NT2/D1 (cell line): Measurements from ENCODE around the gene EPB41L2.
A peak's percentile ranks its signal among the peaks of the same experiment; 100 is the strongest.

Source experiments
- DNase-seq: peaks from one replicate; pipeline ENCODE4 v3.0.0-alpha.2; 2011; ENCODE audit warnings: low read depth, low spot score
- H3K27me3 ChIP-seq: 2 replicates; pipeline ENCODE4 v1.6.0; 2011; ENCODE audit warnings: mild to moderate bottlenecking; ENCODE audit not compliant: insufficient read length, insufficient read depth
- H3K36me3 ChIP-seq: 2 replicates; pipeline ENCODE4 v1.6.1; 2011; ENCODE audit warnings: mild to moderate bottlenecking, low read length, mixed read lengths; ENCODE audit not compliant: insufficient read depth, insufficient read length
- H3K4me1 ChIP-seq: 2 replicates; pipeline ENCODE4 v1.5.1; 2011; ENCODE audit not compliant: insufficient read depth, insufficient read length
- H3K4me3 ChIP-seq: 2 replicates; pipeline ENCODE4 v1.5.1; 2011; ENCODE audit warnings: low read depth; ENCODE audit not compliant: insufficient read length
- H3K9ac ChIP-seq: 2 replicates; pipeline ENCODE4 v1.6.0; 2011; ENCODE audit warnings: low read depth; ENCODE audit not compliant: insufficient read length
- H3K9me3 ChIP-seq: 2 replicates; pipeline ENCODE4 v1.5.1; 2011; ENCODE audit warnings: mild to moderate bottlenecking, low read length; ENCODE audit not compliant: insufficient read depth
- SUZ12 ChIP-seq: IDR thresholded peaks from 2 replicates; pipeline ENCODE4 v1.6.1; 2011; ENCODE audit not compliant: insufficient read length, insufficient read depth; ENCODE audit errors: extremely low read depth
- YY1 ChIP-seq: IDR thresholded peaks from 2 replicates; pipeline ENCODE4 v1.6.1; 2011; ENCODE audit not compliant: insufficient read length, insufficient read depth
- ZNF274 ChIP-seq: IDR thresholded peaks from 2 replicates; pipeline ENCODE4 v1.6.1; 2011; ENCODE audit warnings: mild to moderate bottlenecking, low read depth, low read length

Gene EPB41L2

DNA sequence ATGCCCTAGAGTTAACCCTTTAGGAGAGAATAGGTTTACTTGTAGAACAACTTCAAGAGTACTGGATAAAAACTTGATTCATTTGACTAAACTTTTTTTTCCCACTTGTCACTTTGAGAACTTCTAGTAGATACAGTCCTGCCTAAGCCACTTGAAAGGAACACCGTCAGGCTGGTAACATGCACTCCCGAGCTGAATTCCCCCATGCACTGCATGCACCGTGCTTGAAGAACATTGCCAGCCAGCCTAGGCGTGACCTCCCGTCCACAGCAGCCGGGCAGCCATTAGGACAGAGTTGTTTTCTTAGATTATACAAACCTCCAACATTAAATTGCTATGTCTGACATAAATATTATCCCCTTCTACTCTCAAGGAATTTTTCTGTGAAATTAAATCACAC is 183.2 kb downstream of the EPB41L2 start:
- Histone ChIP-seq H3K36me3 (peaks cover 20% of the 10 kb centered on the region), H3K4me1 (no peaks in the 10 kb centered on the region), H3K9ac (no peak overlapping the region), H3K9me3 (no peaks in the 10 kb centered on the region), H3K27me3 (no peaks in the 10 kb centered on the region), H3K4me3 (no peak overlapping the region)
- TF ChIP-seq YY1: no peak
- no peak for TF ChIP-seq SUZ12
- TF ChIP-seq ZNF274: no peak
- DNase-seq: no peak

DNA sequence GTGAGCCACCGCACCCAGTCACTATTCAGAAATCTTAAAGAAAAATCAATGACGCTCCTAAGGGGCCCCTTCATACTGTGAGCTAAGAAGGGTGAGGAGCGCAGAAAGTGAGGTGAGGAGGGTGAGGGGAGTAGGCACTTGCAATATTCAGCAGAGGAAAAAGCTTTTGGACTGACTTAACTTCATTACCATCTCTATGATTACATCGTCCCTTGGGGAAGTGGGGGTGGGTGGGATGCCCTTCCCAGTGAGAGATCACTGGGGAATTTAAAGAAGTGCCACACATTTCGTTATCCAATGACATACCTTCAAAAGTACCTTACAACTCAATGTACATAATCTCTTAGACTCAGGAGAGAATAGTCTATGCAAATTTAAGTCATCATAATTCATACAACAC is 189.3 kb downstream of the EPB41L2 start:
- H3K4me3 ChIP-seq: no peak overlapping the region
- peaks cover 12% of the 10 kb centered on the region for H3K36me3 ChIP-seq
- no peak for TF ChIP-seq YY1
- no peak for TF ChIP-seq ZNF274
- no peak for TF ChIP-seq SUZ12
- H3K9me3 ChIP-seq: no peaks in the 10 kb centered on the region
- no peaks in the 10 kb centered on the region for H3K4me1 ChIP-seq
- DNase-seq: no peak
- no peaks in the 10 kb centered on the region for H3K27me3 ChIP-seq
- H3K9ac ChIP-seq: no peak overlapping the region

DNA sequence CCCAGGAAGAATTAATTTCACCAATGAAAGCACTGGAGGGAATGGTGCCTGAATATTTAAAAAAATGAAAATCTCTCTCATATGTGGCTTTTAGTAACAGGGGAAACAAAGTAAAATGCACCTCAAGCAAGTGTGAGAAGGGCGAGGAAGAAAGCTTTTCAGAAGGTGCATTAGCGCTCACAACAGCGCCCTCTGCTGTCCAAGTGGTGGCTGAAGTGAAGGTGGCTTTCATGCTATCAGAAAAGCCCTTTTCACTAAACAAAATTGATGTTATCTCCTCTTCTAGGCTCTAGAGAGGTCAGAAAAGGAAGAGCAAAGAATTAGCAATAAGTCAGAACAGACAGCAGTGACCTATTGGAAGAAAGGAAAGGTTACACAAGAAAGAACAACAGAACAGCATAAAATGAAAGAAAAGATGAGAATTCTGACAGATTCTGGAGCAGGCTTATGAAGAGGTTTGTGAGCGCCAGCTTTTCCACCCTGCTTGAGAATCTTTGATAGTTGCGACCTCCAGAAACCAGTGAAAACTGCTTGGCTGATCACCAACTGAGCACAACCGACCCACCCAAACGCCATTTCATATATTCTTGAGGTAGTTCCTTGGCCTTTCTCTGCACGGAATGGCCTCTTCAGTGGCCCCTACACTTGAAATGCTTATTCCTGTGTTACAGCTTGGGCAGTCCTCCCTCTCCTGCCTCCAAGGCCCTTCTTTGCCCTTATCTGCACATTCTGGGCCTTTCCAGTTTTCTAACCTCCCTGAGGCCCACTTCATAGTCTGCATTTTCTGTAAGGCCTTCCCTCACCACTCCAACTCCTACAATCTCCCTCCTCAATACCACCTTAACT is 190.6 kb downstream of the EPB41L2 start:
- peak; percentile 39 for DNase-seq
- Histone ChIP-seq H3K36me3 (peaks cover 12% of the 10 kb centered on the region), H3K9me3 (no peaks in the 10 kb centered on the region), H3K9ac (no peak overlapping the region), H3K4me3 (no peak overlapping the region), H3K4me1 (no peaks in the 10 kb centered on the region), H3K27me3 (no peaks in the 10 kb centered on the region)
- TF ChIP-seq YY1 (no peak), SUZ12 (no peak), ZNF274 (no peak)

DNA sequence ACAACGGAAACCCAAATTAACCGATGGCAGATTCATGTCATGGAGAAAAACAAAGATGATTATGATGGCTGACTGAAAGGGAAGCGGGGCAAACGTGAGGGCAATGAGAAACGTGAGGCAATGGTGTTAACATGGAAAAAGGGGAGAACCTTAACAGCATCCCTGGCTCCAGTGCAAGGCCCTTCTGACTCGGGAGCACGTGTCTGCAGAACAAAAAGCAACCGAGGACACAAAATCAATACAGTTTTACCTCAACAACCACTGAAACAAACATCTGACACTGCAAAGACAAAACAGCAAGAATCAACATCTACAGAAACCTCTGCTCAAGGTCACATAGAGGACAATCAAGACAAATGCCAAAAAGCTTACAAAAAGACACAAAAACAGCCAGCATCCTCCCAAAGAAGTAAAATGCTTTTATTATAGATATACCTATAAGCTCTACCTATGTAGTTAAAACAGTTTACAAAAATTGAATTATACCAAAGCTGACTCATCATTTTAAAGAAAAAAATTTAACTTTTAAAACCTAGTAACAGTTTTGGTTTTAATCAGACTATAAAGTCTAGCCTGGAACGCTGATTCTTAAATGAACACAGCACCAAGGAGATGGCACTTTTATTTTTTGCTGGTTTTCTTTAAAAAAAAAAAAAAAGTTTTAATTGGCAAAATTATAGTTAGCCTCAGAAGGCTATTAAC is 192.7 kb downstream of the EPB41L2 start:
- no peaks in the 10 kb centered on the region for H3K27me3 ChIP-seq
- no peaks in the 10 kb centered on the region for H3K9me3 ChIP-seq
- H3K4me3 ChIP-seq: no peak overlapping the region
- H3K4me1 ChIP-seq: no peaks in the 10 kb centered on the region
- H3K9ac ChIP-seq: no peak overlapping the region
- H3K36me3 ChIP-seq: peaks cover 21% of the 10 kb centered on the region
- no peak for DNase-seq
- no peak for TF ChIP-seq YY1
- no peak for TF ChIP-seq SUZ12
- TF ChIP-seq ZNF274: no peak

DNA sequence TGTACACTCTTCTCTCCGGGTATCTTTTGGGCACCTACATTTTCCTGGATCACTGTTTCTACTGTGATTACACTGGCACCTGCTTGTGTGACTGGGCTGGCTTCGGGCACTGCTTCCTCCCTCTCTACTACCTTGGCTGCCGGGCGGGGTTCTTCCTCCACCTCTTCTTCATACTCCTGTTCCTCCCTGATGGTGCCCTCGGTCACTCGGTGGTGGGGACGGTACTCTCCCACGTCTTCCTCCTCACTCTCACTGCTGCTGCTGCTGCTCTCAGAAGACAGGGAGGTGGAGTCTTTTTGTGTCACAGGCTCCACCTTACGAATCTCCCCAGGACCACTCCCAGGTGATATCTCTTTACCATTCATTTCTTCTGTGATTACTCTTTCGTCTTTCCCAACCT is 193.4 kb downstream of the EPB41L2 start:
- Histone ChIP-seq H3K36me3 (peaks cover 23% of the 10 kb centered on the region), H3K4me3 (no peak overlapping the region), H3K9me3 (no peaks in the 10 kb centered on the region), H3K4me1 (no peaks in the 10 kb centered on the region), H3K27me3 (no peaks in the 10 kb centered on the region), H3K9ac (no peak overlapping the region)
- TF ChIP-seq ZNF274: no peak
- TF ChIP-seq SUZ12: no peak
- no peak for TF ChIP-seq YY1
- no peak for DNase-seq

DNA sequence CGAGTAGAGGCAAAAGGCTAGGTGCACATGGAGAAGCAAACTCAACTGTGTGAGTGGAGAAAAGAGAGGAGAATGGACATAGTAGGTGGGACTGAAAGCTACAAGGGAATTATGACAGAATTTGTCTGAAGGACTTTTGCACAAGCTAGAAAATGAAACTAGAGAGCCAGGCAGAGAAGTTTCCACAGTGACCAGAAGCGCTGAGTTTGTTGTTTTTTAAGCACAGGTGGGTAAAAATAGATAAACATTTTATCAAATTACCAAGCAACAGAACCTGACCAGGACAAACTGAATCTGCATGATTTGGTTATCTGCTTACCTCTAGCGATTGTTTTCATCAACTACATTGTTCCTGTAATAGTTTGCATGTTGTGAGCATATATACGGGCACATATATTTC is 197.3 kb downstream of the EPB41L2 start:
- no peak for TF ChIP-seq YY1
- TF ChIP-seq SUZ12: no peak
- no peak for TF ChIP-seq ZNF274

DNA sequence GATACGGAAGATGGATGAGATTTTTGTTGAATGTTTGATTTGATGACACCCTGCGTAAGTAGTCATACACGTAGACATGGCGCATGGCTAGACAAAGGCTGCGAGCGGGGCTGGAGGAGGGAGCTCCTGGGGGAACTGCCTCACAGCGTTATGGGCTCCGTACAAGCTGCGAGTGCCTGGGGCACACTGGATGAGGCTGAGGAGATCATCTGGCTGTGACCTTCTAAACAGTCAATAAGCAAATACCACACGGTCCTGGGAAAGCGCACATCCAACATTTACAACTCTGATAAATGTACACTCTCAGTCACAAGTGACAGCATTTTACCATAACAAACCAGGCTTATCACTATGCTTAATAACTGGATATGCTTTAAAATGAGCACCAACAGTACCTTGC is 198.7 kb downstream of the EPB41L2 start:
- H3K4me1 ChIP-seq: no peaks in the 10 kb centered on the region
- peaks cover 14% of the 10 kb centered on the region for H3K36me3 ChIP-seq
- no peak for TF ChIP-seq SUZ12
- no peak for TF ChIP-seq ZNF274
- H3K27me3 ChIP-seq: no peaks in the 10 kb centered on the region
- H3K9me3 ChIP-seq: no peaks in the 10 kb centered on the region
- H3K9ac ChIP-seq: no peak overlapping the region
- DNase-seq: no peak
- H3K4me3 ChIP-seq: no peak overlapping the region

More for the DNA sequence above, 197.3 kb downstream of the EPB41L2 start:
- H3K27me3 ChIP-seq: no peaks in the 10 kb centered on the region
- no peak overlapping the region for H3K9ac ChIP-seq
- H3K9me3 ChIP-seq: no peaks in the 10 kb centered on the region
- no peak overlapping the region for H3K4me3 ChIP-seq
- no peaks in the 10 kb centered on the region for H3K4me1 ChIP-seq
- DNase-seq: no peak
- H3K36me3 ChIP-seq: peaks cover 23% of the 10 kb centered on the region
